HG03442 (cell line): ENCODE measurements around the gene MRAS.
"Not testable (repeated sequence)": the region's sequence is repeated elsewhere in the genome, so short reads cannot be mapped to it uniquely, and the experiment has no call there.

Experiments used
- ATAC-seq: cut with Tn5 transposase; IDR thresholded peaks from one replicate; pipeline ENCODE4 v1.9.1; 2021; ENCODE audit warnings: mild to moderate bottlenecking, moderate library complexity; ENCODE audit not compliant: unreplicated experiment

MRAS gene

DNA sequence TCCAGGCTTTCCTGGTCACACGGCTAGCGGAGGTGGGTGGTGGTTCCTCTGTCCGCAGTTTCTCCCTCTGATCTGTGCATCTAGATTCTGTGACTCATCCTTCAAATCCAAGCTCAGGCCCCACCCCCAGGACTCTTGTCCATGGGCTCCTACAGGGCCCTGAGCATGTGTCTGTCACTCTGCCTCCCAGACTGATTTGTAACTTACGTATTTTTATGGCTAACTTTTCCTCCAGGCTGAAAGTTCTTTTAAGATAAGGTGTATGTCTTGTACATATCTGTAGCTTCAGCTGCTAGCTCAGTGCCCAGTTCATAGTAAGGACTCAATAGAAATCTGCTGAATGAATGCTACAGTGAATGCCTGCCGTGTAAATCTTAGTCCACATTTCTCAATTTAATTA lies 94.1 kb downstream of the MRAS start:
- no peak for ATAC-seq

DNA sequence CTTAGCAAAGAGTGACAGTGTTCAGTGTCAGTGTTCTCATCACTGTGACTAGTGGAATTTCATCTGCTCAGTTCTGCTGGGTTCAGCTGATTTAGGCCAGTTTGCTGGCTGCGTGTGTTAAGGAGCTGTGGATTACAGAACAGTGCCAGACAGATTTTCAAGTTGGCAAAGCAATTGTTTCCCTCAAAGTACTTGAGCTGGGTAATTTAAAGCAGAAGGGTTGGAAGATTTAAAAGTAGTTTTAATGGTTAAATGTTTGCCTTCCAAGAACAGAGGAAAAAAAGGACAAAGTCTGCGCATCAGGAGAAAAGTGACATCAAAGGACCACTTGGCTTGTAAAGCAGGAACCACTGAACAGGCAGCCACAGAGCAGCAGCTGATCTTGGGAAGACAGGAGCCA lies 94.7 kb downstream of the MRAS start:
- no peak for ATAC-seq

DNA sequence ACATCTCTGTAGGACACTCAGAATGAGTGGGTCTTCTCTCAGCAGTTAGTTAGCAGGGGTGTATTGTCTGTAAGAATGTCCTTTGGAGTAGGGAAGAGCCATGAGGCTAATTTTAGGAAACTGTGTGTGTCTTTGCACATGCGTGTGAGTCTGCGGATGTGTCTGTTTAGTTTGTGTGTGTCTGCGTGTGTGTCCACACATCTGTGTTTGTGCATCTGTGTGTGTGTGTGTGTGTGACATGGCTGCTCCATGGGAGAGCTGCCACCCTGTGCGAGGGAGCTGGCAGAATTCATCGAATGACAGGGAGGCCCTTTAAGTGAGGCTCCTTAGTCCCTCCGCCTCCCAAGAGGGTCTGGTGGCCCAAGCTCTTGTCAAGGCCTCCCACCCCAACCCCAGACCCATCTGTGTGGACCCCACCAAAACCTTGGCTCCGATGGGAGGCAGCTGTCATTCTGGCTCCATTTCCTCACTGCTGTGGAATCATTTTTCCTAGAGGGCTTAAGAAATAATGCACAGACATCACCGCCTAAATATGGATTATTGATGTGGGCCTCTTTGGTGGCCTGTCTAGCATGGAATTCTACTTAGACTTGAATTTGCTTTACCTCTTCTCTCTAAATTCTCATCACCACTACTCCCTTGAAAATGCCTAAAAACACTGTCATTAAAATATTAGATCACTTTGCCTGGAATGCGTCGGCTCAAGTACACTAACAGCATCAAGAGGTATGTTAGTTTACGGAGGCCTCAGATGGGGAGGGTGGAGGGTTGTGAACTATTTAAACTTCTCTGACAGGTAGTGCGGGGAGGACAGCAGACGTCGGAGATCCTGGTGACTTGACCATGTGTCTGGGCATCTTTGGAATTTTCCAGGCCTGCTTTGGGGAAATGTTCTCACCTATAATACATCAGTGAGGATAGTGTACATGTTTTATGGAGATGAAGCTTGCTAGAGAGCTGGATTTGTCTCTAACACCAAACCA lies 95.4 kb downstream of the MRAS start:
- ATAC-seq = no peak

DNA sequence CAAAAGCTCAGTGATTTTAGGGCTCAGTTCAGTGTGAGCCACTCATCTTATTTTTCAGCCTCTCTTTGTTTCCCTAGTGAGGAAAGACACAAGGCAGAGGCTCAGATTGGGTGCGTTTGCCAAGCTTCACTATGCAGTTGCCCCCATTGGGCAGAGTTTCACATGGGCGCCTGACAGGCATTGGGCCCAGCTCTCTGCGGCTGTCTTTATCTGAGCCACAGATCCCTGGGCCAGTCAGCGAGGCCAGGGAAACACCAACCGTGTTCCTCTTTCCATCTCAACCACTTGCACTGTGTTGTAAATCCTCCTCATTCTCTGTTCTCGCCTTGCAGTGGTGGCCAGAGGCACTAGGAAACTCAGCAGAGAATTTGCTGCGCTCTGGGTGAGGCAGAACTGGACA lies 96.9 kb downstream of the MRAS start:
- ATAC-seq = no peak

DNA sequence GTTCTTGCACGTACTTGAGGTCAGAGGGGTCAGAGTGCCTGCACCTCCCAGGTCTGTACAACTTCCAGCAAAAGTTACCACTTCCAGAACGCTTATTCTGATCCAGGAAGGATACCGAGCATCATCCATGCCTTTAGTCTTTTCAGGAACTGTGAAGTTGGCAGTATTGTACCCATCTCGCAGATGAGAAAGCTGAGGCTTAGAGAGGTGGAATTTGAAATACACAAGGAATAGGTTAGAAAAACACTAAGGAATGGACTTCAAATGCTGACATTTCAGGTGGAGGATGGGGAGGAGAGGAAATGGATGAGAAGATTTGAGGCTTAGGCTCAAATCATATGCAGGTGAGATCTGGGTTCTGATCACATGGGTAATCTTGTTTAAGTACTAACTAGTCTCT lies 97.3 kb downstream of the MRAS start:
- no peak for ATAC-seq

DNA sequence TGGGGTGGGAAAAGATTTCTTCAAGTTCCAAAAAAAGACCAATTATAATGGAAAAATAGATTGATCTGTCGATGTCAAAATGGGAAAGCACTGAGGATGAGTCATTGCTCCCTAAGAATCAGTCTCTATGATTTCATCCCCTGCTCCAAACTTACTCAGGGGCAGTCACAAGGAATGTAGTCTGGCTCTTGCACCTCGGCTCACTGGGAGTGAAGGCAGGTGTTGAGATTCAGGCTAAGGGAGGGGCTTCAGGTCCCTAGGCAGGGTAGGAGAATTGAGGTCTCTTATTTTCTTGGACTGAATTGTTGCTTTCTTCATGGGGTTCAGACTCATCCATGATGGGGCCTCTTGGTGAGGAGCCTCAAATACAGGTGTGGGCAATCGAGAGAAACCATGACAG lies 100.3 kb downstream of the MRAS start:
- ATAC-seq = no peak

DNA sequence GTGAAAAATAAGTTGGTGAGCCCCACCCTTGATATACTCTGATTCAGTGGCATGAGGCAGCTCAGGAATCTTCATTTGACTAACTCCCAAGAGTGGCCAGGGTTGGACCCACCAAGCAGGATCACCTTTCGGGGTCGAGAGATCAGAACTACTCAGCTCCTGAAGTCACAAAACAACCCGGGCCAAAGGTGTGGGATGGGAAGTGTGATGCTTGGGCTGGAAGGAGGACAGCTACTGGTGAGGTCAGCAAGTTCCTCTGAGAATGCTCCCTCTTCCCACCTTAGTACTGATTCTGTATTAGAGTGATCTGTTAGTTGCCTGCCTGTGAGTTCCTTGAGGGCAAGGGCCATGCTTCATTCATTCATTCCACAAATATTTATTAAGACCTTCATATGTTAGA lies 101.1 kb downstream of the MRAS start:
- ATAC-seq = no peak

DNA sequence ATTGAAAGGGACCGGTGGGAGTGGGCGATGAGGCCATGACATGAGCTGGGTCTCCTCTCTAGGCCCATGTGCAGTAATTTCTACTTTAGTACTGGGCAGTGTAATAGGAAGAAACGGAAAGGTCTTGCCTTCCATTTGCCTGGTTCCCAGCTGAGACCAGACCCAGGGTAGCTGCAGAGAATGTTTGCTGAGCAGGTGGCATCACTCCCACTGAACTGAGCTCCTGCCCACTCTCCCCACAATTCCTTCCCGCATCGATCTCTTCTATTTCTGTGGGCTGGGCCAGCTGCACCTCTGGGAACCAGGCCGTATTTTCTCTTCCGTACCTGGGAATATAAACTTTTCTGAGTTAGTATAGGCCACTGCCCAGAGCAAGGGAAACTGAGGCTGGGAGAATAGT lies 101.8 kb downstream of the MRAS start:
- no peak for ATAC-seq

DNA sequence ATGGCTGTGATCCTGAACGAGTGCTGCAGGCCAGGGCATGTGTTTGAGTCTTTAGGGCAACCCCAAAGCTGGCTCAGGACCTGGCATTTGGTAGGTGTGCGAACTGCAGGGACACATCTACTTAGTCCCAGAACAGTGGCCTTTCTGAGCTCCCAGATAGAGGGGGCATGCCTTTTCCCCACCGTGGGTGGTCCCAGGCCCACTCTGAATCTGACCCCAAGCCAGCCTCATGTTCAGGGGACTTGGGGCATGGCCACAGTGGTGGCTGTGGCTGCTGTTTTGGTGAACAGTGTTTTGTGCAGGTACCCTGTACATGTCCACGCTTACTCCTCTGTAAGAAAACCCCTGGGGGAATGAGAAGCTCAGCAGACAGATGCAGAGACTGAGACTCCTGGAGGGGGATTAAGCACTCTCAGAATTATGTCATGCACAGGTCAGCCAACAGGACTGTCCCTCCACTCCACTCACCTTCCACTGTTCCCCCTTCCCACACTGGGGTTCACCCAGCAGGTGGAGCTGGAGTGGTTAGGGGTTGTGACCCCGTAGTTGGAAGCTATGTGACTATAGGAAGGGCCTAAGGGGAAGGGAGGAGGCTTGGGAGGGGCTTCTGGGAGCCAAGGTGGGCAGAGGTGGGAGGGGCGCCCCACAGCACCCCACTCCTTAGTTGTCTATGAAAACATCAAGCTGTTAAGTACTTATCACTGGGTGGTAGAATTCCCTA lies 102.5 kb downstream of the MRAS start:
- ATAC-seq = no peak

DNA sequence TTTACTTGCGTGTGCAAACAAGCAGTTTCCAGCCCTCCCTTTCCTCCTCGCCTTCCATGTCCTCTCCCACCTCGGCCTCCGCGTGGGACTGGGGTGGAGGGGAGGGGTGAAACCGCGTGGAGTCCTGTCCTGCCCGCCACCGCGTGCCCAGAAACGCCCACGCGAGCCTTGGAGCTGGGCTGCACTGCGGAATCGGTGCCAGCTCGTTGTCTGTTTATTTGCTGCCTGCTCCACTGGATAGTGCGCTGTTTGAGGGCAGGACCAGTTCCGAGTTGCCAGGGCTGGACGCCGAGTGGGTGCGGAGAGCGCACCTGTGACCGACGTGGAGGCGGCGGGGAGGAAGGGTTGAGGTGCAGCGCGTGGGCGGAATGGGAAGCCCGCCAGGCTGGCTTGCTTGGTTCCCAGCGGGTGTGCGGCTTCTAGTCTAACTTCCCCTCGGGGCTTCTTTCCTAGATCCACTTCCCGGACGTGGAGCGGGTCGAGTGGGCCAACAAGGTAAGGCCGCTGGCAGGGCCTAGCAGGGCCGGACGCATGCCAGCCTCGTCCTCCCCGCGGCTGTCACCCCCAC lies 103.3 kb downstream of the MRAS start:
- no peak for ATAC-seq

DNA sequence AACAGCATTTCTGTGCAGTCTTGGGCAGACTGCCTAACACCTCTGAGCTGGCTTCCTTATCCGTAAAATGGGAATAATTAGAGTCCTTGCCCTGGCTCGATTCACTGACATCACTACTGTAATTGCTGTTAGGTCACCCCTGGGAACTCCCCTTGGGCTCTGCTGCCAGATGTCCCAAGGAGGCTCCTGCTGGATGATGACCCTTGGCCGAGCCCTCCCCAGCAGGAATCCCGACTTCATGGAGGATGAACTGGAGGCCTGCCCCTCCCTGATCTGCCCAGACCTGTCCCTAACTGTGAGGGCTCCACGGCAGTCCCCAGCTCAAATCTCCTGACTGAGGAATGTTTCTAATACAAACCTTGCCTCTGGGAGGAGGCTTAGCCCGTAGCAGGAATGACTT lies 104.1 kb downstream of the MRAS start:
- no peak for ATAC-seq

DNA sequence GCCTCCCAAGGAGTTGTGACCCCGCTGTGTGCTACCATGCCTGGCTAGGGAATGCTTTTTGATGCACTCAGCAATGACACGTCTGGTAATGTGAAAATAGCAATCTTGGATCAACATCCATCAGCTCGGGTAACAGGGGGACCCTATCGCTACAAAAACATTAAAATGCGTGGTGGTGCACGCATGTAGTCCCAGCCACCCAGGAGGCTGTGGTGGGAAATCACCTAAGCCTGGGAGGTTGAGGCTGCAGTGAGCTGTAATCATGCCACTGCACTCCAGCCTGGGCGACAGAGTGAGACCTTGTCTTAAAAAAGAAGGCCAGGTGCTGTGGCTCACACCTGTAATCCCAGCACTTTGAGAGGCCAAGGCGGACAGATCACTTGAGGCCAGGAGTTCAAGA lies 105.6 kb downstream of the MRAS start:
- not testable (repeated sequence) for ATAC-seq
